DMS153 treated with DMSO at 0.1 percent for 48 hours (cell line): ENCODE data around the gene ANKRD13C.
"Not testable (repeated sequence)": the region's sequence is repeated elsewhere in the genome, so short reads cannot be mapped to it uniquely, and the experiment has no call there.

Source experiments
- DNase-seq: peaks from one replicate; lab custom pipeline; 2025; ENCODE audit not compliant: unreplicated experiment; lab: John Stamatoyannopoulos, UW

The ANKRD13C gene

DNA sequence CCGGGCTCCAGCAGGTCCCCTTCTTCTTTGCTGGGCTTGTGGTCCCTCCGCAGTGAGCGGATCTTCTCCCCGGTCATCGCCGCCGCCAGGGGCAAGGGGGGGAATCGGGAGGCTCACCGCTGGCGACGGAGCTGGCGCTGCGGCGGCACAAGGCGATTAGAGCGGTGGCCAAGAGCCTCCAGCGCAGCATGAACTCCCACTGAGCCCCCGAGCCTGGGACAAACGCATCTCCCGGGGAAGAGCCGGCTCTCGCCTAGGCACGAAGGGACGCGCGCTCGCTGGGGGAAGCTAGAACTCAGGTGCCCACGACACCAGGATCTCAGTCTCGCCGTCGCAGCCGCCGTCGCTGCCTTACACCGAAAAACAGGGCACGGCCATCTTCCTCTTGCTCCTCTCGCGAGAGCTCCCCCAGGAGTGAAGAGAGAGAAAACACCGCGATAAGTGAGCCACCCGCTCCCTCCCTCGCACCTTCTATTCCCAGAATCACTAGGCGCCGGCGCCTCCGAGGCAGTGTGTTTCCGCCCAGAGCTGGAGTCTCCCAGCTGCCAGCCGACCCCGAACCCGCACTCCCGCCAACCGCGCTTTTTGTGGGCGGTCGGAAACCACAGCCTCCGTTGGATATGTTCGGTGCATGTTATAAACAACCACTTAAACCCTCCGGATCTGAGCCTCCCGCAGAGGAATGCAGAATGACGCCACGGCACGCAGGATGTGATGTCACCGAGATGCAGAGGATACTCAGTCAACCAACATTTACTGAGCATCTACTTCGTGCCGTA lies at the start of gene ANKRD13C:
ANKRD13C (minus strand) TSS at position 391 of the 779 bp plus-strand sequence; CDS start at position 77, 314 bp downstream.
- peak; percentile 80 for DNase-seq

DNA sequence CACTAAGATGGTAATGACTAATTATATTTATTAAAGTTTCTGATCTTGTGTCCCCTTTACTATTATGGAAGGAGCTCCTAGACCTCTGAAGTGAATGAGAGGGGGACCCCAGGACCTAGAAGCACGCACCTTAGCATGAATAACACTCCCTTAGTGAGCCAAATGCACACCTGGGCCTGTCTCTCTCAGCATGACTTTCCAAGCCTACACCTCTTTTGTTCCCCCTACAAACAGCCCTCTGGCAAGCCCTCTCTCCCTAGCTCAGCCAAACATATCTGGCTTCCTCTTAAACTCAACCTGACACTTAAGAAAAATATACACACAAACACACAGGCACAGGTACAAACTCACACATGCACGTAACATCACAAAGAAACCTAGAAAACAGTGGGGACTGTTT lies 49.2 kb upstream of the ANKRD13C start:
- DNase-seq: no peak

- DNase-seq: no peak
Measured at GRCh38 chr1:70401974-70402373, 47.5 kb upstream of the ANKRD13C start.

GRCh38 chr1:70400335-70400734 lies 45.8 kb upstream of the ANKRD13C start:
- DNase-seq: no peak

DNA sequence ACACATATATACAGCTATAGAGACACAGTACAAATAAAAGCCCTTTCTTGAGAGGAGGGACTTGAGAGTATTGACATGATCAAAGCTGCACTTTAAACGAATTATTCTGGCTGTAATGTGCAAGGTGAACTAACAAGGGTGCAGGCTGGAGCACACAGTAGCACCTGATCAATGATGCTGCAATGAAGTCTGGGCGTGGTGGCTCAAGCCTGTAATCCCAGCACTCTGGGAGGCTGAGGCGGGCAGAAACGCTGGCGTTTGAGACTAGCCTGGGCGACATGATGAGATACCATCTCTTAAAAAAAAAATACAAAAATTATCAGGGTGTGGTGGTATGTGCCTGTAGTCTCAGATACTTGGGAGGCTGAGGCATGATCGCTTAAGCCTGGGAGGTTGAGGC lies 42.5 kb upstream of the ANKRD13C start:
- DNase-seq: no peak

- no peak for DNase-seq
Measured at GRCh38 chr1:70396607-70397006, 42.1 kb upstream of the ANKRD13C start.

DNA sequence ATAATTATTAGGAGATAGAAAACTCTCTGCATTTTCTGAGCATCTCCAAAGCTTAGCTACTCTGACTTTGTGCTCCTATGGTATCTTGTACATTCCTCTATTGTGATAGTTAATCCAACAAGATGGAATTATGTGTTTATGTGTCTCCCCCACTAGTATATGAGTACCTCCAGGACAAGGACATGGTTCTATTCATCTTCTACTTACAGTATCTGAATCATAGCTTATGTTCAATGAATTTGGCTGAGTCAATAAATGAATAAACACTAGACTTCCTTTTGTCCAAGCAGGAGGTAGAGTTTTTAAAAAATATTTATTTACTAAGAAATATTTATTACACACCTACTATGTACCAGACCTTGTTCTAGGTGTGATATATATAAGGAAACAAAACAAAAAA lies 38.1 kb upstream of the ANKRD13C start:
- no peak for DNase-seq

- no peak for DNase-seq
Measured at GRCh38 chr1:70387507-70387906, 33.0 kb upstream of the ANKRD13C start.

GRCh38 chr1:70386121-70386520 lies 31.6 kb upstream of the ANKRD13C start:
- DNase-seq: no peak

DNA sequence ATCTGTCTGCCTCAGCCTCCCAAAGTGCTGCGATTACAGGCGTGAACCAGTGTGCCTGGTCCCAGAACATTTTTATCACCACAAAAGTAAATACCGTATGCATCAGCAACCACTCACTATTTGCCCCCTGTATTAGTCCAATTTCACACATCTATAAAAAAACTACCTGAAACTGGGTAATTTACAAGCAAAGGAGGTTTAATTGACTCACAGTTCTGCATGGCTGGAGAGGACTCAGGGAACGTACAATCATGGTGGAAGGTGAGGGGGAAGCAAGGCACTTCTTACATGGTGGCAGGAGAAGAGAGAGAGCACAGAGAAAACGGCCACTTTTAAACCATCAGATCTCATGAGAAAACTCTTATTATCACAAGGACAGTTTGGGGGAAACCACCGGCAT lies 31.0 kb upstream of the ANKRD13C start:
- DNase-seq: no peak

DNA sequence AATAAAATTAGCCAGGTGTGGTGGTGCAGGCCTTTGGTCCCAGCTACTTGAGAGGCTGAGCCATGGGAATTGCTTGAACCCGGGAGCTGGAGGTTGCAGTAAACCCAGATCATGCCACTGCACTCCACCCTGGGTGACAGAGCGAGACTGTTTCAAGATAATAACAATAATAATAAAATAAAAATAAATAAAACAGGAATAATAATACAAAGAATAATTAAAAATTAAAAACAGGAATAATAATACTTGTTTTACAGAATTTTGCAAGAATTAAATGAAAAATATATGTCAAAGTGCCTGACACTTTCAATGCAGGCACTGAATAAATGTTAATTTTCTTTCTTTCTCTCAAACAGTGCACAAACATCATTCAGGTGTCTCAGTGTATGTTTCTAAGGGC lies 30.0 kb upstream of the ANKRD13C start:
- DNase-seq: no peak

- DNase-seq: no peak
Measured at GRCh38 chr1:70383483-70383882, 29.0 kb upstream of the ANKRD13C start.

- no peak for DNase-seq
Measured at GRCh38 chr1:70382682-70383081, 28.2 kb upstream of the ANKRD13C start.

DNA sequence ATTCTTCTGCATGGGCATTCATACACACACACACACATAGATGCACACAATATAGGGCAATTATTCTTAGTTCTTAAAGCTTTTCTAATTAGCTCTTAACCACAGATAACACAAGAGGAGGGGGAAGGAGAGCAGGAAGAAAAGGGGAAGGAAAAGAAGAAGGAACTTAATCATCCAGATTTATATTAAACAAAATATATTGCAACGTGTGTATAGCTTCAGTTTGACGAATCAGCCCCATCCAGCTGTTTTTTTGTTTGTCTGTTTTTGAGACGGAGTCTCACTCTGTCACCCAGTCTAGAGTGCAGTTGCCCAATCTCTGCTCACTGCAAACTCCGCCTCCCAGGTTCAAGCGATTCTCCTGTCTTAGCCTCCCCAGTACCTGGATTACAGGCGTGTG lies 21.7 kb upstream of the ANKRD13C start:
- DNase-seq: no peak

DNA sequence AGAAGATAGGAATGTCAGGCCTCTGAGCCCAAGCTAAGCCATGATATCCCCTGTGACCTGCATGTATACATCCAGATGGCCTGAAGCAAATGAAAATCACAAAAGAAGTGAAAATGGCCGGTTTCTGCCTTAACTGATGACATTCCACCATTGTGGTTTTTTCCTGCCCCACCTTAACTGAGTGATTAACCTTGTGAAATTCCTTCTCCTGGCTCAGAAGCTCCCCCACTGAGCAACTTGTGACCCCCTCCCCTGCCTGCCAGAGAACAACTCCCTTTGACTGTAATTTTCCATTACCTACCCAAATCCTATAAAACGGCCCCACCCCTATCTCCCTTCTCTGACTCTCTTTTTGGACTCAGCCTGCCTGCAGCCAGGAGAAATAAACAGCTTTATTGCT lies 19.1 kb upstream of the ANKRD13C start:
- DNase-seq: not testable (repeated sequence)

GRCh38 chr1:70372426-70372825 lies 17.9 kb upstream of the ANKRD13C start:
- DNase-seq: no peak

GRCh38 chr1:70371586-70371985 lies 17.1 kb upstream of the ANKRD13C start:
- not testable (repeated sequence) for DNase-seq

DNA sequence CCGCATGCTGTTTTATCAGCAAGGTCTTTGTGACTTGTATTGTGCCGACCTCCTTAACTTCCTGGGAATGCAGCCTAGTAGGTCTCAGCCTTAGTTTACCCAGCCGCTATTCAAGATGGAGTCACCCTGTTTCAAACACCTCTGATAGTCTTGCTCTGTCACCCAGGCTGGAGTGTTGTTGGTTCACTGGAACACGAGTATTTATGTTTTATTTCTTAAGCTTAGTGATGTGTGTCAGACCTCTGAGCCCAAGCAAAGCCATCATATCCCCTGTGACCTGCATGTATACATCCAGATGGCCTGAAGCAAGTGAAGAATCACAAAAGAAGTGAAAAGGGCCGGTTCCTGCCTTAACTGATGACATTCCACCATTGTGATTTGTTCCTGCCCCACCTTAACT lies 12.9 kb upstream of the ANKRD13C start:
- not testable (repeated sequence) for DNase-seq

GRCh38 chr1:70366997-70367396 lies 12.5 kb upstream of the ANKRD13C start:
- DNase-seq: not testable (repeated sequence)

GRCh38 chr1:70366425-70366952 lies 12.0 kb upstream of the ANKRD13C start:
- DNase-seq: not testable (repeated sequence)

DNA sequence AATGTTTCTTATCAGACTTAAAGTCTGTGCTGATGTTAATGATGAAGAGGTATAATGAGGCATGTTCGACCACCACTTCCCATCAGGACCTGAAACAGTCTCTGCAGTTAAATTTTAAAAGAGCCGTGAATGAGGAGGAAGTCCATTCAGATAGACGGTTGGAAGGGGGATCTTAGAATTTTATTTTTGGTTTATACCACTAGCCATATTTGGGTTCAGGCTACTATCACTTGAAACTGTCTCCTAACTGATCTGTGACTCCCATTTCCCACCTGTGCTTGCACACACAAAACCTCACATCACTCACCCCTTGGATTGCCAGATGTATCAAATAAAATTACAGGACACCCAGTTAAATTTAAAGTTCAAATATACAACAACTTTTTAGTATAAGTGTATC lies 9.9 kb upstream of the ANKRD13C start:
- DNase-seq: no peak

- DNase-seq: no peak
Measured at GRCh38 chr1:70361727-70362398, 7.3 kb upstream of the ANKRD13C start.
